Panc1 (cell line): ENCODE results near the gene TANGO6.

Experiments
- POLR2AphosphoS5 ChIP-seq: IDR thresholded peaks from 2 replicates; pipeline ENCODE4 v1.6.1; 2012; ENCODE audit warnings: mild to moderate bottlenecking, low read depth, low read length, moderate library complexity
- SIN3A ChIP-seq: IDR thresholded peaks from 2 replicates; pipeline ENCODE4 v1.6.1; 2012; ENCODE audit warnings: low read depth, mild to moderate bottlenecking, low read length, moderate library complexity, borderline replicate concordance; ENCODE audit not compliant: insufficient read depth
- TF ChIP-seq, protein P1 (sequence below): fragments of 450-650 bp; IDR thresholded peaks from 2 replicates; pipeline ENCODE4 v1.5.1; 2017; ENCODE audit warnings: mild to moderate bottlenecking

GRCh38 chr16:68915589-68915988 lies 72.3 kb downstream of the TANGO6 start:
- TF ChIP-seq, protein P1, sequence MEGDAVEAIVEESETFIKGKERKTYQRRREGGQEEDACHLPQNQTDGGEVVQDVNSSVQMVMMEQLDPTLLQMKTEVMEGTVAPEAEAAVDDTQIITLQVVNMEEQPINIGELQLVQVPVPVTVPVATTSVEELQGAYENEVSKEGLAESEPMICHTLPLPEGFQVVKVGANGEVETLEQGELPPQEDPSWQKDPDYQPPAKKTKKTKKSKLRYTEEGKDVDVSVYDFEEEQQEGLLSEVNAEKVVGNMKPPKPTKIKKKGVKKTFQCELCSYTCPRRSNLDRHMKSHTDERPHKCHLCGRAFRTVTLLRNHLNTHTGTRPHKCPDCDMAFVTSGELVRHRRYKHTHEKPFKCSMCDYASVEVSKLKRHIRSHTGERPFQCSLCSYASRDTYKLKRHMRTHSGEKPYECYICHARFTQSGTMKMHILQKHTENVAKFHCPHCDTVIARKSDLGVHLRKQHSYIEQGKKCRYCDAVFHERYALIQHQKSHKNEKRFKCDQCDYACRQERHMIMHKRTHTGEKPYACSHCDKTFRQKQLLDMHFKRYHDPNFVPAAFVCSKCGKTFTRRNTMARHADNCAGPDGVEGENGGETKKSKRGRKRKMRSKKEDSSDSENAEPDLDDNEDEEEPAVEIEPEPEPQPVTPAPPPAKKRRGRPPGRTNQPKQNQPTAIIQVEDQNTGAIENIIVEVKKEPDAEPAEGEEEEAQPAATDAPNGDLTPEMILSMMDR: no peak
- TF ChIP-seq POLR2AphosphoS5: no peak
- no peak for TF ChIP-seq SIN3A
